ENCODE data around the gene BACH2. TPM values are rescaled to one million over a fixed set of nuclear protein-coding genes. Genes with fewer than 3 reads are reported as not detected.

Gene BACH2
- total RNA-seq, 1 experiment from 2014 or later: 3.3 TPM

GRCh38 chr6:90294614-90294988 is 2.0 kb downstream of the BACH2 start (continued):
- TF ChIP-seq EGR1 (IDR thresholded peaks at IDR 0.05; ENCODE audit: low read depth): no peak
- TF ChIP-seq POLR2AphosphoS5 (IDR thresholded peaks at IDR 0.05; ENCODE audit: low read depth, low read length): no peak
- no peak for TF ChIP-seq SRF (IDR thresholded peaks at IDR 0.05; ENCODE audit: low read depth)
- TF ChIP-seq ELF1 (IDR thresholded peaks at IDR 0.05; ENCODE audit: borderline replicate concordance, low read depth): no peak
- no peak for TF ChIP-seq POLR2A (IDR thresholded peaks at IDR 0.05; ENCODE audit: borderline replicate concordance, extremely low read depth, insufficient read depth, insufficient read length)
- no peak for TF ChIP-seq SP1 (IDR thresholded peaks at IDR 0.05; ENCODE audit: low read depth)
- TF ChIP-seq RAD21 (IDR thresholded peaks at IDR 0.05; ENCODE audit: low read depth): no peak
- TF ChIP-seq, protein P1, sequence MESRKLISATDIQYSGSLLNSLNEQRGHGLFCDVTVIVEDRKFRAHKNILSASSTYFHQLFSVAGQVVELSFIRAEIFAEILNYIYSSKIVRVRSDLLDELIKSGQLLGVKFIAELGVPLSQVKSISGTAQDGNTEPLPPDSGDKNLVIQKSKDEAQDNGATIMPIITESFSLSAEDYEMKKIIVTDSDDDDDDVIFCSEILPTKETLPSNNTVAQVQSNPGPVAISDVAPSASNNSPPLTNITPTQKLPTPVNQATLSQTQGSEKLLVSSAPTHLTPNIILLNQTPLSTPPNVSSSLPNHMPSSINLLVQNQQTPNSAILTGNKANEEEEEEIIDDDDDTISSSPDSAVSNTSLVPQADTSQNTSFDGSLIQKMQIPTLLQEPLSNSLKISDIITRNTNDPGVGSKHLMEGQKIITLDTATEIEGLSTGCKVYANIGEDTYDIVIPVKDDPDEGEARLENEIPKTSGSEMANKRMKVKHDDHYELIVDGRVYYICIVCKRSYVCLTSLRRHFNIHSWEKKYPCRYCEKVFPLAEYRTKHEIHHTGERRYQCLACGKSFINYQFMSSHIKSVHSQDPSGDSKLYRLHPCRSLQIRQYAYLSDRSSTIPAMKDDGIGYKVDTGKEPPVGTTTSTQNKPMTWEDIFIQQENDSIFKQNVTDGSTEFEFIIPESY (IDR thresholded peaks at IDR 0.05; ENCODE audit: extremely low read depth, insufficient replicate concordance, low read length): no peak

GRCh38 chr6:90294008-90294511 is 2.6 kb downstream of the BACH2 start:
- no peak overlapping the region for H3K9ac ChIP-seq (ENCODE audit: low read length)
- ChIA-PET RAD21 (ENCODE audit: low non-redundant PET in 1 of 2, low total read pairs in 2 of 2, uncharacterized antibody in 2 of 2, unreplicated experiment in 2 of 2) (no interaction called here), POLR2A (no interaction called here), CTCF (no interaction called here)
- H3K4me3 ChIP-seq (replicated peaks in 1 of 2; ENCODE audit: low read depth in 1 of 2, low read length in 2 of 2): no peak overlapping the region
- H3K9me3 ChIP-seq (ENCODE audit: control insufficient read depth in 1 of 2, insufficient read depth in 1 of 2, low read depth in 1 of 2, low read length in 2 of 2): no peaks in the 10 kb centered on the region
- no peaks in the 10 kb centered on the region for H3K9me2 ChIP-seq (ENCODE audit: insufficient read depth)
- H3K4me1 ChIP-seq (ENCODE audit: control insufficient read depth in 1 of 2, insufficient read depth in 2 of 2, low read length in 2 of 2): peaks cover 0 to 13% of the 10 kb centered on the region in 2 experiments; a peak in 2 of 4 replicates
- H2AFZ ChIP-seq (ENCODE audit: low read depth, low read length, poor library complexity, severe bottlenecking): no peak overlapping the region
- ATAC-seq (no peak), DNase-seq (ENCODE audit: low read depth, low spot score) (no peak)
- H3K36me3 ChIP-seq (ENCODE audit: control insufficient read depth in 1 of 2, insufficient read depth in 2 of 2, low read length in 2 of 2): no peaks in the 10 kb centered on the region
- no peaks in the 10 kb centered on the region for H3K27me3 ChIP-seq (ENCODE audit: insufficient read depth, low read length)
- intact Hi-C loops (cut with micrococcal nuclease): no loop called here
- H3K79me2 ChIP-seq (ENCODE audit: insufficient read depth, low read length): no peaks in the 10 kb centered on the region
- no peak overlapping the region for H3K27ac ChIP-seq (ENCODE audit: low read depth, low read length)
- BruUV-seq (replicated peaks): no TSS peak
- no peak overlapping the region for H3K4me2 ChIP-seq (ENCODE audit: low read length)
- no peaks in the 10 kb centered on the region for H4K20me1 ChIP-seq (ENCODE audit: insufficient read depth)
- TF ChIP-seq SRF (IDR thresholded peaks at IDR 0.05; ENCODE audit: low read depth): no peak
- TF ChIP-seq TCF7L2 (IDR thresholded peaks at IDR 0.05; ENCODE audit: borderline replicate concordance, extremely low read depth, insufficient read depth, insufficient read length): no peak
- TF ChIP-seq REST (IDR thresholded peaks at IDR 0.05; ENCODE audit: low read depth): no peak
- TF ChIP-seq ELF1 (IDR thresholded peaks at IDR 0.05; ENCODE audit: borderline replicate concordance, low read depth): no peak
- no peak for TF ChIP-seq CEBPB (IDR thresholded peaks at IDR 0.05; ENCODE audit: low read depth)
- TF ChIP-seq, protein P2, sequence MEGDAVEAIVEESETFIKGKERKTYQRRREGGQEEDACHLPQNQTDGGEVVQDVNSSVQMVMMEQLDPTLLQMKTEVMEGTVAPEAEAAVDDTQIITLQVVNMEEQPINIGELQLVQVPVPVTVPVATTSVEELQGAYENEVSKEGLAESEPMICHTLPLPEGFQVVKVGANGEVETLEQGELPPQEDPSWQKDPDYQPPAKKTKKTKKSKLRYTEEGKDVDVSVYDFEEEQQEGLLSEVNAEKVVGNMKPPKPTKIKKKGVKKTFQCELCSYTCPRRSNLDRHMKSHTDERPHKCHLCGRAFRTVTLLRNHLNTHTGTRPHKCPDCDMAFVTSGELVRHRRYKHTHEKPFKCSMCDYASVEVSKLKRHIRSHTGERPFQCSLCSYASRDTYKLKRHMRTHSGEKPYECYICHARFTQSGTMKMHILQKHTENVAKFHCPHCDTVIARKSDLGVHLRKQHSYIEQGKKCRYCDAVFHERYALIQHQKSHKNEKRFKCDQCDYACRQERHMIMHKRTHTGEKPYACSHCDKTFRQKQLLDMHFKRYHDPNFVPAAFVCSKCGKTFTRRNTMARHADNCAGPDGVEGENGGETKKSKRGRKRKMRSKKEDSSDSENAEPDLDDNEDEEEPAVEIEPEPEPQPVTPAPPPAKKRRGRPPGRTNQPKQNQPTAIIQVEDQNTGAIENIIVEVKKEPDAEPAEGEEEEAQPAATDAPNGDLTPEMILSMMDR (IDR thresholded peaks at IDR 0.05 in 2 of 3, conservative IDR thresholded peaks at IDR 0.05 in 1 of 3; ENCODE audit: borderline replicate concordance in 1 of 3, insufficient read depth in 1 of 3, low read depth in 2 of 3, low read length in 2 of 3): no peak
- no peak for TF ChIP-seq EZH2phosphoT487 (IDR thresholded peaks at IDR 0.05; ENCODE audit: borderline replicate concordance)
- no peak for TF ChIP-seq EGR1 (IDR thresholded peaks at IDR 0.05; ENCODE audit: low read depth)
- TF ChIP-seq ZNF274 (IDR thresholded peaks at IDR 0.05; ENCODE audit: low read depth, low read length): no peak
- TF ChIP-seq SIN3A (IDR thresholded peaks at IDR 0.05; ENCODE audit: low read depth): no peak
- TF ChIP-seq SP1 (IDR thresholded peaks at IDR 0.05; ENCODE audit: low read depth): no peak
- no peak for TF ChIP-seq POLR2A (IDR thresholded peaks at IDR 0.05; ENCODE audit: borderline replicate concordance, extremely low read depth, insufficient read depth, insufficient read length)
- no peak for TF ChIP-seq YY1 (IDR thresholded peaks at IDR 0.05; ENCODE audit: extremely low read depth, insufficient replicate concordance, low read depth, low read length)
- no peak for TF ChIP-seq POLR2AphosphoS5 (IDR thresholded peaks at IDR 0.05; ENCODE audit: low read depth, low read length)
- no peak for TF ChIP-seq JUND (IDR thresholded peaks at IDR 0.05)

All from HCT116 (cell line).